Heart right ventricle (tissue), 16 donors: Measurements from ENCODE around the gene KPTN. TPM values are rescaled to one million over a fixed set of nuclear protein-coding genes. Genes with fewer than 3 reads are reported as not detected.

Source experiments
- ATAC-seq, 8 donors: fragments of 200-7000 bp; cut with Tn5 transposase; one replicate each; pipeline ENCODE4 v1.9.1; 2020; ENCODE audit warnings: mild to moderate bottlenecking in 8 of 8, moderate library complexity in 8 of 8, moderate number of reproducible peaks in 1 of 8
- DNase-seq, 2 donors: peaks; one replicate each; pipeline ENCODE4 v3.0.0-alpha.2; 2020
- H3K27ac ChIP-seq, 10 donors: fragments of 200-600 bp; sonication (generic) in 2 of 10; one replicate each; pipeline versions ENCODE4 v1.5.0 to v1.8.0; 2020 to 2022; ENCODE audit warnings: mild to moderate bottlenecking in 3 of 10
- H3K27me3 ChIP-seq, 7 donors: fragments of 200-600 bp; one replicate each; pipeline ENCODE4 v1.8.0; 2021 to 2022; ENCODE audit warnings: mild to moderate bottlenecking in 2 of 7
- H3K36me3 ChIP-seq, 9 donors: fragments of 200-600 bp; sonication (generic) in 1 of 9; one replicate each; pipeline versions ENCODE4 v1.5.0 to v1.8.0; 2020 to 2022; ENCODE audit warnings: mild to moderate bottlenecking in 2 of 9
- H3K4me1 ChIP-seq, 9 donors: fragments of 200-600 bp; sonication (generic) in 1 of 9; one replicate each; pipeline versions ENCODE4 v1.5.0 to v1.8.0; 2020 to 2022; ENCODE audit warnings: mild to moderate bottlenecking in 4 of 9
- H3K4me3 ChIP-seq, 10 donors: fragments of 200-600 bp; sonication (generic) in 2 of 10; one replicate each; pipeline versions ENCODE4 v1.5.0 to v1.8.0; 2020 to 2022; ENCODE audit warnings: mild to moderate bottlenecking in 7 of 10, moderate library complexity in 2 of 10
- H3K9me3 ChIP-seq, 11 donors: fragments of 200-600 bp in 10 of 11; sonication (generic) in 2 of 11; one replicate each; pipeline versions ENCODE4 v1.5.0 to v1.8.0; 2013 to 2022; ENCODE audit warnings: mild to moderate bottlenecking in 2 of 11, control low read depth in 1 of 11, moderate library complexity in 1 of 11
- WGBS, 2 donors: extraction: QIAGEN DNeasy Blood & Tissue Kit; methylation state at CpG; one replicate each; pipeline ENCODE4 v1.1.7; 2013; ENCODE audit warnings: inconsistent platforms in 1 of 2; 5-methylcytosine and 5-hydroxymethylcytosine counted together
- intact Hi-C, 10 donors: fragments of 100-400 bp; cut with DNase I; formaldehyde crosslinking; loops; one replicate each; pipeline versions ENCODE4 v1.11.1 to v1.14.2; 2022
- polyA plus RNA-seq, 2 donors: library from polyadenylated mRNA; stranded (reverse); fragments of 200-250 nt; gene quantifications; one replicate each; pipeline ENCODE4 v1.2.3, GENCODE V29; 2013
- total RNA-seq, 10 donors: library from RNA; stranded (reverse); fragmentation: NEBNext Ultra II Directional in 3 of 10; extraction: Animal tissue kit (Norgen Biotek cat#: 25700) in 3 of 10; gene quantifications; one replicate each; pipeline versions ENCODE4 v1.2.1 to v1.2.4, GENCODE V29; 2021 to 2023
- TF ChIP-seq, protein P1 (sequence below), 9 donors: fragments of 200-600 bp; sonication (generic) in 2 of 9; IDR thresholded peaks; one replicate each; pipeline versions ENCODE4 v1.5.0 to v1.8.0; 2021 to 2022; ENCODE audit warnings: antibody characterized with exemption in 9 of 9, mild to moderate bottlenecking in 5 of 9, moderate library complexity in 1 of 9
- donor health status: Arrhythmogenic right ventricular cardiomyopathy.
- donor health status: ischemic (EF 13 %, LVEDD 7.1; RV severe dilation, severe dysfunction).
- donor health status: healthy with polysubstance abuse.
- donor health status: DM: no; HTN: yes; CAD: no.
- donor health status: DM: no; HTN: no; CAD: no.
- donor health status: ischemic (EF 25% LVEDD 6.9; RV normal size, moderate dysfunction).
- donor health status: ischemic (EF 25% LVEDD 5.7; RV mildly dilated, moderate dysfunction).
- donor health status: healthy.
- donor health status: DM: yes; HTN: yes; CAD: no.
- donor health status: Ischemic cardiomyopathy.
- donor health status: ischemic (EF 35%, LVEDD 5.7; RV mildly dilated, moderate dysfunction).
- donor health status: nonischemic (EF 11% LVEDD 7.7; RV severe dilation, severe dysfunction).
- donor health status: DM: yes; HTN: yes; CAD: no.
- donor health status: PGD.
- donor health status: ischemic (EF 29% LVEDD 5.4; RV normal size, mild dysfunction).
- donor health status: nonischemic (EF 23%, LVEDD 6.1; RV moderate dilation, normal function).

The KPTN gene
- total and polyA plus RNA-seq, 12 donors = 4.0 to 35.6 (median 9.0) TPM

DNA sequence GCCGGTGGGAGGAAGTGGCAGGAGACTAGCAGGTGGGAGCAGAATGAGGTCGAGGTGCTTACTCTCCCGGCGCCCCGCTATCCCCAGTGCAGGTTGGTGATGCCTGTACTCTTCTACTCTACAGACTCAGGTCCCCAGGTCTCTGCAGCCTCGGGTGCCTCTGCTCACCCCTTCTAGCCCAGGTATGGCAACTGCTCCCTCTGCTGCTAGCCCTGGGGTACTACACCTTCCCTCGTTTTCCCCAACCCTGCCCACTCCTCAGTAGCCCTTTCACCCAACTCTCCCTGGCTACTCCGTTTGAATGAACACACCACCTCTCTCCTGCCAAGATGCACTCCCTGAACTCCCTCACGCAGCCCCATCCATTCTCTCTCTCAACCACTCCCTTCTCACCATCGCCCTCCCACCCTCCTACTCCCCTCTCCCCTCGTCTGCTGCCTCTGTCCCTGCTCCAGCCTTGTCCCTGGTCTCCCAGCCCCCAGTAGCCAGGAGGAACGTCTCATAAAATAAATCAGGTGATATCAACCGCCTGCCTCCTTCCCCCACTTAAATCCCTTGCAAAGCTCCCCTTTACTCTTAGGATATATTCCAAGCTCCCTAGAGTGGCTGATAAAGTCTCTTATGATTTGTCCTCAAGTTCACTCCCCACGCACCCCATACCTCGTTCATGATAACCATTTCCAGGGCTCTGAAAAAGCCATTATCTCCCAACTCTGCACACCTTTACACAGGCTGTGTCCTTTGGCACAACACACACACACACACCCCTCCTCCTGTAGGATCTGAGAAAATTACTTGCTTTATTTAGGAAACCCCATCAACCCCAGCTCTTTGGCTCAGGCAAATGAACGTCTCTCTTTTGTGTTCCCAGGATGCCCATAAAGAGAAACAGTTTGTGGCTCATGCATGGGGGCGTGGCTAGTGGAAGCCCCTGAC is 56.5 kb downstream of the KPTN start:
- Histone ChIP-seq H3K4me1 (peaks cover 7 to 27% (median 21%) of the 10 kb centered on the region in 9 donors), H3K27ac (no peak overlapping the region), H3K36me3 (no peaks in the 10 kb centered on the region), H3K27me3 (peaks cover 9 to 98% (median 75%) of the 10 kb centered on the region in 7 donors), H3K9me3 (no peaks in the 10 kb centered on the region), H3K4me3 (no peak overlapping the region)
- TF ChIP-seq, protein P1, sequence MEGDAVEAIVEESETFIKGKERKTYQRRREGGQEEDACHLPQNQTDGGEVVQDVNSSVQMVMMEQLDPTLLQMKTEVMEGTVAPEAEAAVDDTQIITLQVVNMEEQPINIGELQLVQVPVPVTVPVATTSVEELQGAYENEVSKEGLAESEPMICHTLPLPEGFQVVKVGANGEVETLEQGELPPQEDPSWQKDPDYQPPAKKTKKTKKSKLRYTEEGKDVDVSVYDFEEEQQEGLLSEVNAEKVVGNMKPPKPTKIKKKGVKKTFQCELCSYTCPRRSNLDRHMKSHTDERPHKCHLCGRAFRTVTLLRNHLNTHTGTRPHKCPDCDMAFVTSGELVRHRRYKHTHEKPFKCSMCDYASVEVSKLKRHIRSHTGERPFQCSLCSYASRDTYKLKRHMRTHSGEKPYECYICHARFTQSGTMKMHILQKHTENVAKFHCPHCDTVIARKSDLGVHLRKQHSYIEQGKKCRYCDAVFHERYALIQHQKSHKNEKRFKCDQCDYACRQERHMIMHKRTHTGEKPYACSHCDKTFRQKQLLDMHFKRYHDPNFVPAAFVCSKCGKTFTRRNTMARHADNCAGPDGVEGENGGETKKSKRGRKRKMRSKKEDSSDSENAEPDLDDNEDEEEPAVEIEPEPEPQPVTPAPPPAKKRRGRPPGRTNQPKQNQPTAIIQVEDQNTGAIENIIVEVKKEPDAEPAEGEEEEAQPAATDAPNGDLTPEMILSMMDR (IDR thresholded peaks at IDR 0.05) = peak; percentile 63 to 90 (median 82)
- WGBS, 2 donors = 6 to 10% methylated on average over 17 of the region's 17 CpGs
- DNase-seq (peak; percentile 39 to 47), ATAC-seq (peak; percentile 25 to 80 (median 60))
- intact Hi-C loops = loop anchor here in 3 of 10 donors (10.0 kb wide), 1 partner anchor 133 kb away; no protein-coding TSS in a partner anchor

Other genes with a start within 250 kb of the KPTN start
- 10 to 100 TPM; 14.2 to 28.7 (median 17.4) TPM for gene CCDC9, start 227.7 kb downstream of the KPTN start, total RNA-seq
- 10 to 100 TPM; 15.8 to 31.1 TPM for gene CCDC9, start 227.7 kb downstream of the KPTN start, polyA plus RNA-seq
- 10 to 100 TPM in 8 of 10 donors, 1 to 10 TPM in 2; 9.2 to 14.2 (median 11.6) TPM for gene INAFM1, start 209.3 kb downstream of the KPTN start, total RNA-seq
- 10 to 100 TPM; 13.7 to 16.4 TPM for gene INAFM1, start 209.3 kb downstream of the KPTN start, polyA plus RNA-seq
- 10 to 100 TPM in 3 of 10 donors, 1 to 10 TPM in 7; 4.5 to 18.6 (median 6.9) TPM for gene C5AR1, start 174.4 kb downstream of the KPTN start, total RNA-seq
- 1 to 10 TPM; 1.7 to 5.4 TPM for gene C5AR1, start 174.4 kb downstream of the KPTN start, polyA plus RNA-seq
- gene C5AR2, start 152.0 kb downstream of the KPTN start, total RNA-seq = 1 to 10 TPM in 3 of 10 donors, under 1 TPM in 7; 0.28 to 2.3 (median 0.59) TPM
- under 1 TPM; 0.22 to 0.51 TPM for gene C5AR2, start 152.0 kb downstream of the KPTN start, polyA plus RNA-seq
- 1 to 10 TPM; 4.4 to 8.8 (median 5.5) TPM for gene DHX34, start 134.9 kb downstream of the KPTN start, total RNA-seq
- gene DHX34, start 134.9 kb downstream of the KPTN start, polyA plus RNA-seq = 10 to 100 TPM in 1 of 2 donors, 1 to 10 TPM in 1; 9.7 to 11.7 TPM
- gene MEIS3, start 64.7 kb downstream of the KPTN start, total RNA-seq = 1 to 10 TPM in 8 of 10 donors, under 1 TPM in 2; 0.71 to 5.9 (median 1.9) TPM
- gene MEIS3, start 64.7 kb downstream of the KPTN start, polyA plus RNA-seq = 1 to 10 TPM; 6.7 to 7.2 TPM
- gene SLC8A2, start 12.3 kb downstream of the KPTN start, total RNA-seq = under 1 TPM in 7 of 10 donors, not detected in 3; 0.11 to 0.64 (median 0.15) TPM
- under 1 TPM; 0.03 to 0.22 TPM for gene SLC8A2, start 12.3 kb downstream of the KPTN start, polyA plus RNA-seq
- gene NAPA, start 30.8 kb upstream of the KPTN start, total RNA-seq = 100 to 1,000 TPM; 115 to 183 (median 121) TPM
- gene NAPA, start 30.8 kb upstream of the KPTN start, polyA plus RNA-seq = 100 to 1,000 TPM; 133 to 135 TPM
- 1 to 10 TPM in 7 of 10 donors, under 1 TPM in 3; 0.56 to 3.7 (median 1.8) TPM for gene ZNF541, start 88.9 kb upstream of the KPTN start, total RNA-seq
- under 1 TPM; 0.23 to 0.88 TPM for gene ZNF541, start 88.9 kb upstream of the KPTN start, polyA plus RNA-seq
- 10 to 100 TPM in 3 of 10 donors, 1 to 10 TPM in 7; 6.5 to 13.2 (median 8.9) TPM for gene BICRA, start 124.9 kb upstream of the KPTN start, total RNA-seq
- gene BICRA, start 124.9 kb upstream of the KPTN start, polyA plus RNA-seq = 10 to 100 TPM in 1 of 2 donors, 1 to 10 TPM in 1; 2.8 to 11.8 TPM
- gene EHD2, start 229.2 kb upstream of the KPTN start, total RNA-seq = 10 to 100 TPM; 27.5 to 78.2 (median 40.5) TPM
- 10 to 100 TPM; 51.1 to 61.0 TPM for gene EHD2, start 229.2 kb upstream of the KPTN start, polyA plus RNA-seq